Measurements from ENCODE around the gene GGTLC2.

GGTLC2 gene

DNA sequence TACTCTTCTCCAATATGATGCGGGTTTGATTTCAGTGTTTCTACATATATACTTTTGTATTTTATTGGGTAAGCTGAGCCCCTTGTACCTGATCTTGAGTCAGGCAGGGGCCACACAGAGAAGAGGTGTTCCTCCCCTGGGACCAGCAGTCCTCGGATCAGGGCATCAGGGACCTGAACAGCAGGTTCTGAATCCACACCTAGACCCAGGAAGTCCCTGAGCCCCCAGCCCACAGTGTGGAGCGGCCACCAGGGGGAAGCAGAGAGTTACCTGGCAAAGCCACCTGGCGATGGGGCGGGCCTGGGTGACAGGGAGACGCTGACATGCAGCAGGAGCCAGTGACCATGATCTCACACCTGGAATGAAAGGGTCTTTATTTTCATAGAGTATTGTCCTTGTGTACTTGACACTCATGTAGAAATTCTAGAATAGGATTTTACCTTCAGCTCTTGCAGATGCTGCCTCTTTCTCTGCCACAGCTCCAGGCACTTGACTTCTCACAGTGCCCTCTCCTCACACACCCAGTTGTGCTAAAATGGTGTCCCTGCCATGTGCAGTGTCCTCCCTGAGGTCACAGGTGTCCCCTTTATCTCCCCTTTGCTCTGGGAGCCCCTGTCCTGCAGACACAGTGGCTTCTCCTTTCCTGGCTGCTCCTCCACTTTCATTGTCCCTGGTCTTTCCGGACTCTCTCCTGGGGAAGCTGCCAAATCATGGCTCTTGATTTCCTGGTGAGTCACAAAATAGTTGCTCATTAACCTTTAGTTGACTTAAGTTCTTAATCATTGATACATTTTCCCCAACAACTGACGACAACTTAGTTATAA lies 48.5 kb downstream of the GGTLC2 start:
- DNase-seq, result peak; percentile 19

DNA sequence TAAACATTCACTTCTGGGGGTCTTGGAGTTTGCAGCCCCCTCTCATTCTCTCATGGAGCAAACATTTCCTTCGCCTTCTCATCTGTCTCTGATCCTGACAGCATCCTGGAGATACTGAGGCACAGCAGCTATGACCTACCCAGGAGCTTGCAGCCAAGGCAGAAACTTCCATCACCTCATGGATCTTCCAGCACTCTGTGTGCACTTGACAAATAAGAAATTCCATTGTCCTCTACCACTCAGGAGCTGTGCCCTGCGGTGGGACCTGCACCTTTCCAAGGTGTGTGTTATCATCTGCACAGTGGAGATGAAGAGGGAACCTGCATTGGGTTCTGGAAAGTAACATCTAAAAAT lies 49.1 kb downstream of the GGTLC2 start:
- DNase-seq, result no peak

DNA sequence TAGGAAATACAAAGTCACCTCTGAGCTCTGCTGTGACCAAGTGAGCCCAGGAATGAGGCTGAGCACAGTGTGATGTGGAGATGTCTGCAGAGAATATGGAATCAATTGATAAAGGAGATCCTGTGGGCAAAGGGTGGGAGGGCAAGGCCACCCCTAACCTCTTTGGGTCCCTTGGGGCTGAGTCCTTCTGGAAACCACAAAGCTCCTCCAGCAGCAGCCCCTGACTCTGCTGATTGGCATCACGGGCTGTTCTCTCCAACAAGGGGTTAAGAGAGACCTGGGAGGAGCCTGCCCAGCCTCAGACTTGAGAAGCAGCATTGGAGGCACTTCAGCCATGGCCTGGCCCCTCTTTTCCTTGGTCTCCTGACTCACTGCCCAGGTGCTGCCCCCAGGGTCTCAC lies 49.7 kb downstream of the GGTLC2 start:
- DNase-seq, result no peak

DNA sequence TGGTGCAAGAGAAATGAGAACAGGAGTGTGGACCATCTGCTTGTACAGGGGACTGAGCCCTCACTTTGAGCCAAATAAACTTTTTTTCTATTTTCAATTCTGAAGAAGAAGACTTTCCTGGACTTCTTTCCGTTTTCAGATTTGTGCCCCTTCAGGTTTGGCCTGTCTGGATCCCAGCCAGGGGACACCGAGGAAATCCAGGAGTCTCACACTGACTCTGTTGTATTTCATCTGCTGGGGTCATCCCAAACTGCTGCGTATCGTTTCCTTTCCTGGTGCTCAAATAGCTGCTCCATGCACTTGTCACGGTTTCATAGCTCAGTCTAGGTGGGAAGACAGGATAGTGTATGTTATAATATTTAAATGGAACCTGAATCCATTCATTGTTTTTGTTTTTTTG lies 51.7 kb downstream of the GGTLC2 start:
- DNase-seq, result no peak

All from NCI-H2107 (cell line).